Measurements from ENCODE around the gene NOB1. TPM values are rescaled to one million over a fixed set of nuclear protein-coding genes. Genes with fewer than 3 reads are reported as not detected.

Gene NOB1
- total RNA-seq, 1 donor from 2014 or later = 17.2 TPM

DNA sequence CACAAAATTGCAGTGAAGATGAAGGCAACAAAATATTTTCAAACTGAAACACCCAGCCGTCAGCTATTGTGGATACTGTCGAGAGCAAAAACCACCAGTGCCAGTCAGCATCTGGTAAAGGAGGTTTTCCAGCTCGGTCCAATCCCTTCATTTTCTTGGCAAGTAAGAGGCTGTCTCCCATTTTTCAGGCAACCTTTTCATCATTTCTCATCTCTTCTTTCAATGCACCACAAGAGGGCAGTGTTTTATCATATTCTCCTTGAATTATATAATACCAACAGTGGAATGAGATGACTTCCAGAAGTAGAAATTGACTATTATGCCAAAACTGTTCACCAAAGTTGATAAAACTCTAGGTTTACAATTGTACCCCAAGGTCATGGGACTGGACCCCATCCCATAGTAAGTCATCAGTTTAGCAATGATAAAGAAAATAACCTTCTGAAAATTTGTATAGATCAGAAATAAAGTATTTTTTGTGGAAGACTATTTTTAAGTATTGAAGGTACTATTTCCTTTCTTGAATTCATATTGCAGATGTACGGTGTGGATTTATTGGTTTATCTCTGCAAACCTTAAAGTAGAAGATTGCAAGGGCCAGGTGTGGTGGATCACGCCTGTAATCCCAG, 45.2 kb downstream of the NOB1 start:
- no peak overlapping the region for H3K9ac ChIP-seq (ENCODE audit: low read depth in 1 of 3, low read length in 3 of 3)
- H3K4me3 ChIP-seq (ENCODE audit: low read length in 3 of 3) = no peak overlapping the region
- H3K36me3 ChIP-seq (ENCODE audit: control insufficient read depth in 3 of 3, insufficient read depth in 3 of 3, low read length in 3 of 3) = peaks cover 0 to 20% (median 11%) of the 10 kb centered on the region in 3 donors
- H3K27me3 ChIP-seq (ENCODE audit: control insufficient read depth in 3 of 3, insufficient read depth in 3 of 3, low read length in 3 of 3) = no peaks in the 10 kb centered on the region
- no peak overlapping the region for H3K27ac ChIP-seq (ENCODE audit: low read depth, low read length)
- peaks cover 0 to 3% (median 2%) of the 10 kb centered on the region in 3 donors for H3K4me1 ChIP-seq (ENCODE audit: control insufficient read depth in 3 of 3, insufficient read depth in 3 of 3, low read length in 3 of 3)
- H3K9me3 ChIP-seq (ENCODE audit: control insufficient read depth in 3 of 3, low read length in 3 of 3) = no peaks in the 10 kb centered on the region

DNA sequence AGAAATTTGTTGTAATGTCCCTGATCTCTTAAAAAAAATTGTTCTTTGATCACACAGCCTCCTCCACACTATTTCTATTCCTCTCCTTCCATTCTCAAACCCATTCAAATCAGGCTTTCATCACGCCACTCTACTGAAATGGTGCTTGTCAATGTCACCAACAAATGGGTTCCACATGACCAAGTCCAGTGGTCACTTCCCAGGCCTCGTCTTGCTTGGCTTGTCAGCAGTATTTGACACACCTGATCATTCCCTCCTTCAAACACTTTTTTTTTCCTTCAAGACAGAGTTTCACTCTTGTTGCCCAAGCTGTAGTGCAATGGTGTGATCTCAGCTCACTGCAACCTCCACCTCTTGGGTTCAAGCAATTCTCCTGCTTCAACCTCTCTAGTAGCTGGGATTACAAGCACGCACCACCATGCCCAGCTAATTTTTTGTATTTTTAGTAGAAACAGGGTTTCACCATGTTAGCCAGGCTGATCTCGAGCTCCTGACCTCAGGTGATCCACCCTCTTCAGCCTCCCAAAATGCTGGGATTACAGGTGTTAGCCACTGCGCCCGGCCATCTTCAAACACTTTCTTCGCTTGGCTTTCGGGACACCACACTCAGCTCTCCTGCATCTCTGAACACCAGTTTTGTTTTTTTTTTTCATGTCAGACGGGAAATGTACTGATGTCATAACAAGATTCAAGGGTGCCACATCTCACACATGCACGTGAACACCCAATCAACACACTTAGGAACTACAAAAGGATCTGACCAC, 46.6 kb downstream of the NOB1 start:
- Histone ChIP-seq H3K27me3 (ENCODE audit: control insufficient read depth in 3 of 3, insufficient read depth in 3 of 3, low read length in 3 of 3) (no peaks in the 10 kb centered on the region), H3K4me3 (ENCODE audit: low read length in 3 of 3) (no peak overlapping the region), H3K27ac (ENCODE audit: low read depth, low read length) (no peak overlapping the region), H3K4me1 (ENCODE audit: control insufficient read depth in 3 of 3, insufficient read depth in 3 of 3, low read length in 3 of 3) (peaks cover 0 to 3% (median 2%) of the 10 kb centered on the region in 3 donors), H3K9me3 (ENCODE audit: control insufficient read depth in 3 of 3, low read length in 3 of 3) (no peaks in the 10 kb centered on the region), H3K9ac (ENCODE audit: low read depth in 1 of 3, low read length in 3 of 3) (no peak overlapping the region), H3K36me3 (ENCODE audit: control insufficient read depth in 3 of 3, insufficient read depth in 3 of 3, low read length in 3 of 3) (peaks cover 0 to 21% (median 13%) of the 10 kb centered on the region in 3 donors)

DNA sequence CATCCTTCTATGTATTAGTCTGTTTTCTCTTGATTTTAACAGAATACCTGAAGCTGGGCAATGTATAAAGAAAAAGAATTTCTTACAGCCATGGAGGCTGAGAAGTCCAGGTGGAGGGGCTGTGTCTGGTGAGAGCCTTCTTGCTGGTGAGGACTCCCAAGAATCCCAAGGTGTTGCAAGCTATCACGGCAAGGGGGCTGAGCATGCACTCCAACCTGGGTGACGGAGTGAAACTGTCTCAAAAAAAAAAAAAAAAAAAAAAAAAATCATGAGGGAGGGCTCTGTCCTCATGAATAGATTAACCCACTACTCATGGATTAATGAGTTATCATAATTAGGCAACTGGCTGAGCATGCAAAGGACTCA, 47.8 kb downstream of the NOB1 start:
- H3K9me3 ChIP-seq (ENCODE audit: control insufficient read depth in 3 of 3, low read length in 3 of 3) = no peaks in the 10 kb centered on the region
- no peak overlapping the region for H3K27ac ChIP-seq (ENCODE audit: low read depth, low read length)
- H3K4me1 ChIP-seq (ENCODE audit: control insufficient read depth in 3 of 3, insufficient read depth in 3 of 3, low read length in 3 of 3) = peaks cover 0 to 3% (median 2%) of the 10 kb centered on the region in 3 donors
- H3K9ac ChIP-seq (ENCODE audit: low read depth in 1 of 3, low read length in 3 of 3) = no peak overlapping the region
- H3K36me3 ChIP-seq (ENCODE audit: control insufficient read depth in 3 of 3, insufficient read depth in 3 of 3, low read length in 3 of 3) = peaks cover 0 to 14% (median 14%) of the 10 kb centered on the region in 3 donors
- no peaks in the 10 kb centered on the region for H3K27me3 ChIP-seq (ENCODE audit: control insufficient read depth in 3 of 3, insufficient read depth in 3 of 3, low read length in 3 of 3)
- no peak overlapping the region for H3K4me3 ChIP-seq (ENCODE audit: low read length in 3 of 3)

DNA sequence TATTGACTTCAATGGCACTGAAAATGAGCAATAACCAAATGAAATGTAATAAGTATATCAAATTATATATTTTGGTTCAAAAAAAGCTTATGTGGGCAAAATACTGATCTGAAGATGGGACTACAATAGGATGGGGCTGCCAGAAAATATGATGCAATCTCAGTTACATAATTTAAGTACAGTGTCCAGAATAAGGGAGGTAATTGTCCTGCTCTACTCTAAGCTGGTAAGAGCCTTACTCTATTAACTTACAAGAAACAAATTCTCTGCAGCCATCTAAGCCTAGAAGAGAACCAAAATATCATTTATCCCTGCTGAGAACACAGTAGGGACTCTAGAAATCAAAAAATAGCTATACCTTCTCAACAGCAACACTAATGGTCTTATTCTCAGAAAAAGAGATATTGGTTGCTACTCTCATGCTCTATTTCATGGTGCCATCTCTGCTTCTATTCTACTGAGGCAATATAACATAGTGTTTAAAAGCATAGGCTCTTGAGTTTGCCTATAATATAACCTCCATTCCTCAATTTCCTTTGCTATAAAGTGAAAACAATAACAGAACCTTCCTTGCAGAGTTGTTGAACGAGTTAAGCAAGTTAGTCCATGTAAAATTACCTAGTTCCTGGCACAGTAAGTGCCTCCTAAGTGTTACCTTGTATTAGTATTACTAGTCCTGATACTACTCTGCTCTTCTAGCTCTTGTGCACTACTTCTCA, 48.3 kb downstream of the NOB1 start:
- H3K9me3 ChIP-seq (ENCODE audit: control insufficient read depth in 3 of 3, low read length in 3 of 3) = no peaks in the 10 kb centered on the region
- H3K27ac ChIP-seq (ENCODE audit: low read depth, low read length) = no peak overlapping the region
- peaks cover 0 to 19% (median 13%) of the 10 kb centered on the region in 3 donors for H3K36me3 ChIP-seq (ENCODE audit: control insufficient read depth in 3 of 3, insufficient read depth in 3 of 3, low read length in 3 of 3)
- H3K9ac ChIP-seq (ENCODE audit: low read depth in 1 of 3, low read length in 3 of 3) = no peak overlapping the region
- no peak overlapping the region for H3K4me3 ChIP-seq (ENCODE audit: low read length in 3 of 3)
- H3K27me3 ChIP-seq (ENCODE audit: control insufficient read depth in 3 of 3, insufficient read depth in 3 of 3, low read length in 3 of 3) = no peaks in the 10 kb centered on the region
- H3K4me1 ChIP-seq (ENCODE audit: control insufficient read depth in 3 of 3, insufficient read depth in 3 of 3, low read length in 3 of 3) = peaks cover 0 to 3% (median 2%) of the 10 kb centered on the region in 3 donors

DNA sequence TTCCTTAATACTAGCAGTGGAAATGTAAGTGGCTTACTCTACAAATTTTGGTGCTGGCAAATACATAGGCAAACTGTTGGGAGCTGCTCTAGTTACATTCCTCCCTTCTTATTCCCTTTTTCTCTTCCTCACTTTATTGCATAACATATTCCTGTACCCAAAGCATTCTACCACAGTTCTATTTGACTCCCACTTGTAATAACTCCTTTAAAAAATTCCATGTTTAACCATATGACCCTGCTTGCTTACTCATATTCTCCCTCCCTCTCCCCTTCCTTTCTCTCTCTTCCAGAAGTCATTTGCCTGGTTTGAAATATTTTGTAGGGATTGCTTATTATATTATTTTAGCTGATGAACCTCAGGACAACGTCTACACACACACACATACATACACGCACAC, 51.1 kb downstream of the NOB1 start:
- Histone ChIP-seq H3K4me1 (ENCODE audit: control insufficient read depth in 3 of 3, insufficient read depth in 3 of 3, low read length in 3 of 3) (no peaks in the 10 kb centered on the region), H3K9me3 (ENCODE audit: control insufficient read depth in 3 of 3, low read length in 3 of 3) (no peaks in the 10 kb centered on the region), H3K27ac (ENCODE audit: low read depth, low read length) (no peak overlapping the region), H3K9ac (ENCODE audit: low read depth in 1 of 3, low read length in 3 of 3) (no peak overlapping the region), H3K27me3 (ENCODE audit: control insufficient read depth in 3 of 3, insufficient read depth in 3 of 3, low read length in 3 of 3) (no peaks in the 10 kb centered on the region), H3K36me3 (ENCODE audit: control insufficient read depth in 3 of 3, insufficient read depth in 3 of 3, low read length in 3 of 3) (peaks cover 0 to 17% (median 7%) of the 10 kb centered on the region in 3 donors), H3K4me3 (ENCODE audit: low read length in 3 of 3) (no peak overlapping the region)

DNA sequence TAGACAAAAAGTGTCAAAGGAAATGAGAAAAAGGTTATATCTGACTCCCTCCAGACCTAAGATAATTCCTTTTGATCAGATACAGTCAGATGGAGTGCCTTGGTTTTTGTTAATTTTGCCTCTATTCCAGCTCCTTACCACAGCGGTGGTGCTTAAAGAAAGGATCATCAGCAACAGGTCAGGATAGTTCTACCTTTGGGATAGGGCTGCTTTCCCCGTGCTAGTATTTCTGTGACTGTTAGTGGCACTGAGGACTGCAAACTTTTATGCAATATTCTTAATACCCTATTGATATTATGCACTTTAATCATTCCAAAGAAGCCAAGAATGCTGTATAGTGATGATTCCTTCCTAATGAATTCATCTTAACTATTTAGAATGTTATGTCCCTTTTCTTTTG, 52.9 kb downstream of the NOB1 start:
- Histone ChIP-seq H3K36me3 (ENCODE audit: control insufficient read depth in 3 of 3, insufficient read depth in 3 of 3, low read length in 3 of 3) (peaks cover 3 to 14% (median 13%) of the 10 kb centered on the region in 3 donors), H3K9ac (ENCODE audit: low read depth in 1 of 3, low read length in 3 of 3) (no peak overlapping the region), H3K27me3 (ENCODE audit: control insufficient read depth in 3 of 3, insufficient read depth in 3 of 3, low read length in 3 of 3) (no peaks in the 10 kb centered on the region), H3K4me1 (ENCODE audit: control insufficient read depth in 3 of 3, insufficient read depth in 3 of 3, low read length in 3 of 3) (no peaks in the 10 kb centered on the region), H3K27ac (ENCODE audit: low read depth, low read length) (no peak overlapping the region), H3K9me3 (ENCODE audit: control insufficient read depth in 3 of 3, low read length in 3 of 3) (no peaks in the 10 kb centered on the region), H3K4me3 (ENCODE audit: low read length in 3 of 3) (no peak overlapping the region)

DNA sequence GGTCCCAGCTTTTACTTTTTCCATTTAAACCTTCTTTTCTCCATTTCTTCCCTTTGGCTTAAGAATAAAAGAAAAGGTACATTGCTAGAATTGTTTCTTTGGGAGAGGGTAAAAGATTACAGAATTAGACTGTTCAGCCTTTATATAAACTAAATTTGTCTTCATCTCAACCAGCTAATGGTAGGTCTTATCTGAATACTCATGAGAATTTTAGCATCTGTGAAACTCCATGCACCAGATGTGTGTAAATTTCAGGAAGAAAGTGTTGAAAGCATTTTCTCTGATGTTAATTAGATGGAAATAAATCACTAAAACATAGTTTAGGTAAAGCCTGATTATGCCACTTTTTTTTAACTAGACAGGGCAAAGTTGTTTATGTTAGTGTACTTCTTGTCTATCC, 53.3 kb downstream of the NOB1 start:
- no peaks in the 10 kb centered on the region for H3K9me3 ChIP-seq (ENCODE audit: control insufficient read depth in 3 of 3, low read length in 3 of 3)
- H3K36me3 ChIP-seq (ENCODE audit: control insufficient read depth in 3 of 3, insufficient read depth in 3 of 3, low read length in 3 of 3) = peaks cover 3 to 15% (median 10%) of the 10 kb centered on the region in 3 donors
- no peaks in the 10 kb centered on the region for H3K27me3 ChIP-seq (ENCODE audit: control insufficient read depth in 3 of 3, insufficient read depth in 3 of 3, low read length in 3 of 3)
- H3K4me3 ChIP-seq (ENCODE audit: low read length in 3 of 3) = no peak overlapping the region
- H3K9ac ChIP-seq (ENCODE audit: low read depth in 1 of 3, low read length in 3 of 3) = no peak overlapping the region
- no peaks in the 10 kb centered on the region for H3K4me1 ChIP-seq (ENCODE audit: control insufficient read depth in 3 of 3, insufficient read depth in 3 of 3, low read length in 3 of 3)
- H3K27ac ChIP-seq (ENCODE audit: low read depth, low read length) = no peak overlapping the region

DNA sequence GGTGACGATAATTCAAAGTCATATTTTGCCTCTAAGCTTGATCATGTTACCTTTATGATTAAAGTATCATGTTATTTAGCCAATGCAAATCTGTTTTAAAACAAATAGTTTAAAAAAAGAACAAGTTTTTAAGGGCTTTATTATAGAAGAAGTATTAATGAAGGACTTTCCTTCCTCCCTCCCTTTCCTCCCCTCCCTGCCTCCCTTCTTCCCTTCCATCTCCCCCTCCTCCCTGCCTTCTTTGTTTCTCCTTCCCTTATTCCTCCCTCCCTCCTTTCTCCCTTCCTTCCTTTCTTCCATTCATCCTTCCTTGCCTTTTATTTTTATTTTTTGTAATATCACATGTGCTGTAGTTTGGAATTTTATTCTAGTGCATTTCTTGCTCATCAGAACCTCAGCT, 54.8 kb downstream of the NOB1 start:
- Histone ChIP-seq H3K9me3 (ENCODE audit: control insufficient read depth in 3 of 3, low read length in 3 of 3) (no peaks in the 10 kb centered on the region), H3K4me1 (ENCODE audit: control insufficient read depth in 3 of 3, insufficient read depth in 3 of 3, low read length in 3 of 3) (no peaks in the 10 kb centered on the region), H3K4me3 (ENCODE audit: low read length in 3 of 3) (no peak overlapping the region), H3K27me3 (ENCODE audit: control insufficient read depth in 3 of 3, insufficient read depth in 3 of 3, low read length in 3 of 3) (no peaks in the 10 kb centered on the region), H3K9ac (ENCODE audit: low read depth in 1 of 3, low read length in 3 of 3) (no peak overlapping the region), H3K36me3 (ENCODE audit: control insufficient read depth in 3 of 3, insufficient read depth in 3 of 3, low read length in 3 of 3) (peaks cover 11 to 31% (median 22%) of the 10 kb centered on the region in 3 donors), H3K27ac (ENCODE audit: low read depth, low read length) (no peak overlapping the region)

DNA sequence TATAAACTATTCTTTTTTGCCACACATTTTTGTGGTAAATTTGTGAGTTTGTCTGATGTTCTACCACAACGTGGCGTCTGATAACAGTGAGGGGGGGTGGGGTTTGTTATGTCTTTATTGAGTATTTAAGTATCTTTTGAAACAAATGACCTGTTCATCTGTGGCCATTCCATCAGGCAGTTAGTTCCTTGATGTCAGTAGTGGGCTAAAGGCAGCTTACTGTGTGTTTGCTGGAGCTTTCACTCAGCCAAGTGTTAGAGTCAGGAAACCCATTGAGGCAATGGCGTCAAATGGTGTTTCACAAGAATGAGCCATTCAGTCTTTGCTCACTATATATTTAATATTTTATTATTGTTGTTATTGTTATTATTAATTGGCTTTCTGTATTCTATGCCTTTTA, 56.3 kb downstream of the NOB1 start:
- no peak overlapping the region for H3K27ac ChIP-seq (ENCODE audit: low read depth, low read length)
- H3K36me3 ChIP-seq (ENCODE audit: control insufficient read depth in 3 of 3, insufficient read depth in 3 of 3, low read length in 3 of 3) = peaks cover 23 to 39% (median 32%) of the 10 kb centered on the region in 3 donors
- H3K4me1 ChIP-seq (ENCODE audit: control insufficient read depth in 3 of 3, insufficient read depth in 3 of 3, low read length in 3 of 3) = no peaks in the 10 kb centered on the region
- H3K9ac ChIP-seq (ENCODE audit: low read depth in 1 of 3, low read length in 3 of 3) = no peak overlapping the region
- H3K4me3 ChIP-seq (ENCODE audit: low read length in 3 of 3) = no peak overlapping the region
- no peaks in the 10 kb centered on the region for H3K9me3 ChIP-seq (ENCODE audit: control insufficient read depth in 3 of 3, low read length in 3 of 3)
- H3K27me3 ChIP-seq (ENCODE audit: control insufficient read depth in 3 of 3, insufficient read depth in 3 of 3, low read length in 3 of 3) = no peaks in the 10 kb centered on the region

DNA sequence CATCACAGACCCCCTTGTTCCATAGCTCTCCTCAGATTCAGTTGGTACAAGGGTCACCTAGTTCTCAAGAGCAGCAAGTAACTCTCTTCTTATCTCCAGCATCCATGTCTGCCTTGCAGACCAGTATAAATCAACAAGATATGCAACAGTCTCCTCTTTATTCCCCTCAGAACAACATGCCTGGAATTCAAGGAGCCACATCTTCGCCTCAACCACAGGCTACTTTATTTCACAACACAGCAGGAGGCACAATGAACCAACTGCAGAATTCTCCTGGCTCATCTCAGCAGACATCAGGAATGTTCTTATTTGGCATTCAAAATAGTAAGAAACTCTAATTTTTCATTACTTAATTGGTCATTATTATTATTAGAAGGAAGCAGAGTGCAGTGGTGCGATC, 60.8 kb downstream of the NOB1 start:
- Histone ChIP-seq H3K4me3 (ENCODE audit: low read length in 3 of 3) (no peak overlapping the region), H3K36me3 (ENCODE audit: control insufficient read depth in 3 of 3, insufficient read depth in 3 of 3, low read length in 3 of 3) (peaks cover 44 to 50% (median 49%) of the 10 kb centered on the region in 3 donors), H3K9me3 (ENCODE audit: control insufficient read depth in 3 of 3, low read length in 3 of 3) (no peaks in the 10 kb centered on the region), H3K4me1 (ENCODE audit: control insufficient read depth in 3 of 3, insufficient read depth in 3 of 3, low read length in 3 of 3) (no peaks in the 10 kb centered on the region), H3K27me3 (ENCODE audit: control insufficient read depth in 3 of 3, insufficient read depth in 3 of 3, low read length in 3 of 3) (no peaks in the 10 kb centered on the region), H3K27ac (ENCODE audit: low read depth, low read length) (no peak overlapping the region), H3K9ac (ENCODE audit: low read depth in 1 of 3, low read length in 3 of 3) (no peak overlapping the region)

All from skeletal muscle tissue (tissue), 4 donors.